Right ventricle myocardium inferior (tissue), 1 donor: ENCODE results near the gene LIPC. TPM values are rescaled to one million over a fixed set of nuclear protein-coding genes. Genes with fewer than 3 reads are reported as not detected.

Experiments
- ATAC-seq: fragments of 200-7000 bp; cut with Tn5 transposase; one replicate; pipeline ENCODE4 v1.9.1; 2020; ENCODE audit warnings: mild to moderate bottlenecking, moderate library complexity
- DNase-seq: peaks from one replicate; pipeline ENCODE4 v3.0.0; 2021; ENCODE audit errors: missing footprints
- intact Hi-C: fragments of 100-400 bp; cut with DNase I; formaldehyde crosslinking; loops from one replicate; pipeline ENCODE4 v1.11.0; 2022
- total RNA-seq: library from RNA; stranded (reverse); fragmentation: NEBNext Ultra II Directional; extraction: Animal tissue kit (Norgen Biotek cat#: 25700); gene quantifications from one replicate; pipeline ENCODE4 v1.2.1, GENCODE V29; 2021
- donor health status: DM: no; HTN: yes; CAD: no; lungs with severe emphysema.

The LIPC gene
- total RNA-seq, 1 donor from 2014 or later = 0.70 TPM

DNA sequence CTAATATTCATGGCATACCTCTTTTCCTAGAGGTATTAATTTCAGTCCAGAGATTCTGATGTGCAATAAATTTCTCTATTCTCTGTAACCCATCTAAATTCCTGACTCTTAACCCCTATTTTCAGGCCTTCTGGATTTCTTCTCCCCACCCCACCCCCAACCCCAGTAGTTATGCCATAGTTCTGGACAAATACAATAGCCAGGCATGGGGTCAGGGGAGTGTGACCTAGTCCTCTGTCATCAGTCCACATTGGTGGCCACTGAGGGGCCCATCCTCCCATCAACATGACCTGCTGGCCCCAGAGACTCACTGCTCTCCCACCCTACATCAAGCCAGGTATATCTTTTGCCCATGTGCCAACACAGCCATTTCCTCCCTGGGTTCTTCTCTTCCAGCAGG, 3.8 kb upstream of the LIPC start:
- DNase-seq = no peak
- no peak for ATAC-seq
- intact Hi-C loops = no loop called here

DNA sequence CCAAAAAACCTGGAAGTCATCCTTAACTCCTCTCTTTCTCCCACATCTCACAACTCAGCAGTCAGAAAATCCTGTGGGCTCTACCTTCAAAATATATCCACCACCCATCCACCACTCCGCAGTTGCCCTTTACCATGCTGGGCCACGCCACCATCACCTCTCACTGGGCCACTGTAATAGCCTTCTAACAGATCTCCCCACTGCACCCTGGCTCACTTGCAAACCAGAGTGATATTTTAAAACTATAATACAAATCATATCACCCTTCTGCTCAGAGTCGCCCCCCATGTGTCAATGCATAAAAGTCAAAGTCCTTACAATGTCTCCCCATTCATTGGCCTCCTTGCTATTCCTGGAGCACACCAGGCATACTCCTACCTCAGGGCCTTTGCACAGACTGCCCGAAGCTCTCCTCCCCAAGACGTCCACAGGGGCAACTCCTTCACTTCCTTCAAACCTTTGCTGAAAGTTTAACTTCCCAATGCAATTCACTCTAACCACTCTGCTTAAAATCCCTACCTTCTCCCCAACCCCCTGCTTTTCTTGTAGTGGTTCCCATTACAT, 1.5 kb upstream of the LIPC start:
- intact Hi-C loops = no loop called here
- DNase-seq (no peak), ATAC-seq (no peak)

DNA sequence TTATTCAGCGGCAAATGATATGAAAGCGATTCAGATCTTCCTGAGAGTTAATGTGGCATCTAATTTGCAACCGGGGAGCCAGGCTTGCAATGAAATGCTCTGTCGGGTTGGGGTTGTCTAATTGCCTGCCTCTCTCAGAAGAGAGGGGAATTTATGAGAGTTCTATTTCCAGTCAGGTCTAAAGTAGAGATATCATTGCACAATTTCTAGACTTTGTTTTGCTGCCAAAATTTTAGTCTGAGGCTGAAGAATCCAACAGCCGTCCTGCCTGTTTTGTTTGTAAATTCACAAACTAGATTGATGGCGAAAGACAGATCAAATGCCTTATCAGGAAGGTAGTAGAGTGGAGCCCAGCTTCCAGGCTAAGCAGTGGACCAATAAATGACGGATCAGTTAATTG, 610 bp downstream of the LIPC start:
- DNase-seq = no peak
- intact Hi-C loops = no loop called here
- ATAC-seq = peak; percentile 45

DNA sequence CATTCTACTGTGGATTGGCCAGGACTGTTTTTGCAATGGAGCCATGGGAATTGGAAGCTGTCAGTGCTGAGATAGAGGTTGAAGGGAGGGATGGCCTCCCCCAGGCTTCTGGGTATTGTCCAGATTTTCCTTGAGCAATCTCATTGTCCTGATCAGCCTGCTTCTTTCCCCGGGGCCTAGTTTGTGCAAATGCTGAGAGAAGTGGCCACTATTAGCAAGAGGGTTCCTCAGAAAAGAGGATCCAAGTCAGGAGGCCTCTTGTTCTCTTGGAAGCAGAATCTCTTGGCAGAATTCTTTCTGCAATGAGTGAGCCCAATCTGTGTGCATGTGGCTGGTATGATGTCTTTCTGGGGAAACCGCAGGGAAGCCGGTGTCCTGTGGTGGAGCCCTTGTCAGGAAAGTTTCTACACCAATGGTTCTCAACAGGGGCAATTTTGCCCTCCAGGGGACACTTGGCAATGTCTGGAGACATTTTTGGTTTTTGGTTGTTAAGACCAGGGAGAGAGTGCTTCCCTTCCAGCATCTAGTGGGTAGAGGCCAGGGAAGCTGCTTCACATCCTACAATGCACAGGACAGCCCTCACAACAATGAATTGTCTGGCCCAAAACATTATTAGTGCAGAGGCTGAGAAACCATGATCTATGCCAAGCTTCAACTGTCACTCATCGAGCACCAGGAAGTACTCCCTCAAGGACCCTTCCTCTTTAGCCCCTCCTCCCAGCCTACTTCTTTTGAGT, 2.0 kb downstream of the LIPC start:
- intact Hi-C loops = no loop called here
- ATAC-seq = peak; percentile 68
- DNase-seq = no peak

DNA sequence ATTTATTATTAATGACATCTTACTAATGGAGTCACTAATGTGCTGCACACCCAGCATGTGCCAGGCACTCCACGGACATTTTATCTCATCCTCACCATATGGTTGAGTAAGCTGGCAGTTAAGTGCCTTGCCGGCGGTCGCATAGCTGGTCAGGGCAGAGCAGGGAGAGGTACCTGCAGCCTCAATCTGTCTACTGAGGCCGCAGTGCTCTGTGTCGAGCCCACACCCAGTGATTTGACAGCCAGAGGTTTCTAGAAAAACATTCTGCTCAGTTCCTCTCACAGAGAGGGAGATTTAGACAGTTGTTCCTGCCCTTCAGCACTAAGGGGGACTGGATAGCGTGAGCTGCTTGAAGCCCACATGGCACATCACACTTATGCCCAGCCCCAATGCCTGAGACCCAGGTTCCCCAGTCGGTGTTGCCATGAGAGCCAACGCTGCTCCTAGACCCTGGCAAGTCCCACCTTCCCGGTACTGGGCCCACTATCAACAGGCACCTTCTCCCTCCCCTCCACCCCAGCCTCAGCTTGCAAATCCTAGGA, 2.6 kb downstream of the LIPC start:
- intact Hi-C loops = no loop called here
- DNase-seq = no peak
- ATAC-seq = no peak

DNA sequence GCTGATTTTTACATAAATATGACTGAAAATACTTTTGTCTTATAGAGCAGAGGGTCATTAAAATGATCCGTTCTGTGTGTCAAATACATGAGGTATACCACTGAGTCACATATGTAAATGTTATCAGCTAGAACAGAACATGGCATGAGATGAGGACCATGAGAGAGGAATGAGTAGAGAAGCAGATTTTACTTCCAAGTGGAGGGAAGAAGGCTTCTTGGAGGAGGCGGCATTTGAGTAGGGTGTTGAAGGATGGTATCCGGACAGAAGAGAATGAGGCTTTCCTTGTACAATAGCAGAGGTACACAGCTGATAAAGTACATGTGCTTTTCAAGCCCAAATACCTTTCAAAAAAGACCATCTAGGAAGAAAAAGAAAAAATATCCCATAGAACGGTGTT, 4.8 kb downstream of the LIPC start:
- ATAC-seq = no peak

DNA sequence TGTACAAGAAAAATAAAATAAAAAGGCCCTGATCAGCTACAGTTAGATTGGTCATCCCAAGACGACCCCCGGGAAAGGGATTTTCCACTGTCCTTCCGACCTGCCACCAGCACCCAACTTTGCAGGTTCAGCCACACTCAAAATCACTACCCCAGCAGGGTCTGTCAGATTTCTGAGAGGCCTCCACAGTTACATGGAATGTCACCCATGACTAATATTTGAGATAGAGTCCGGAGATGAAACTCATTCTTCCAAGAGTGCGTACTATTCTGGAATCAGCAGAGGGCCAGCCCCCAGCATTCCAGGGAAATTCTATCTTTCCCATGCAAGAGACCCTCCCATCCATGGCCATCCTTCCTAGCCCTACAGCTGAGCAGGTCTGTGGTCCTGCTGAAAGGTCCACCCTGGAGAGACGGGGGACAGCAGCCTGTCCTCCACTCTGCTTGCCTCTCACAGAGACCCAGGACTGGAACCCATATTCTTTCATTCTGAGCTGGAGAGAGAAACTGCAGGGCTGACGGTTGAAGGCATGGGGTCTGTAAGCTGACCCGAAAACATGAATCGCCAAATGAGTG, 5.8 kb downstream of the LIPC start:
- DNase-seq = no peak
- intact Hi-C loops = no loop called here
- no peak for ATAC-seq

More for the DNA sequence above, 4.8 kb downstream of the LIPC start:
- no peak for DNase-seq
- intact Hi-C loops = no loop called here

DNA sequence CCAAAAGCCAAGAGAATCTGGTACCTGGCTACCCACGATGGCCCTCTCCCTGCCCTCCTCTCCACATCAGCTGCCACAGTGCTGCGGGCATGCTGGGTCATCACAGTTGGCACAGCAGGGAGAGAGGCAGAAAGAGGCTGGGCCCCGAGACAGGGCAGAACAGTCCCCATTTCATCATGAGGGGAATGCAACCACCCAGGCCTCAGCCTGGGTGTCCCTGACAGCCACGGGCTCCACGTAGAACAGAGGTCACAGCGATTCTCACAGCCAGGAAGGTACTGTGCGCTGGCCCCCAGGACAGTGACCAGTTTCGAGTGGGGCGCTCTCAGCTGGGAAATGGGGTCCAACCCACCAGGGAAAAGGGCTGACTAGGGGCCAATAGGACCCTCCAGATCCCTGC, 6.3 kb downstream of the LIPC start:
- ATAC-seq (no peak), DNase-seq (no peak)
- intact Hi-C loops = no loop called here

DNA sequence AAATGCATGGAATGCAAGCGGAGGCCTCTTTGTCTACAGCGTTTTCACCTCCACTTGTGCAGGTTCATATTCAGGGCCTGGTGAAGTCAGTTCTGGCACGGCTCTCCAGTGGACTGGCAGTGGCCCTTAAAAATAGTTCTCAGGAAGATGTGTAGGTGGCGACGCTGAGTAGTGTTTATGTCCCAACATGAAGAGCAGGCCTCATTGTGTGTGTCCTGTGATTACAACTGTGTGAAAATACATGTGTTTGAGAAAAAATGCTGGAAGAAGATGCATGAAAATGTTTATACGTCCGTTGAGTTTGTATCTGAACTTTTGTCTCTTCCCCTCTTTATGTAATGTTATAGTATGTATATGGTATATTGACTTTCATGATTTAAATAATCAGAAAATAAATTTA, 7.2 kb downstream of the LIPC start:
- ATAC-seq (peak; percentile 60), DNase-seq (no peak)
- intact Hi-C loops = no loop called here

DNA sequence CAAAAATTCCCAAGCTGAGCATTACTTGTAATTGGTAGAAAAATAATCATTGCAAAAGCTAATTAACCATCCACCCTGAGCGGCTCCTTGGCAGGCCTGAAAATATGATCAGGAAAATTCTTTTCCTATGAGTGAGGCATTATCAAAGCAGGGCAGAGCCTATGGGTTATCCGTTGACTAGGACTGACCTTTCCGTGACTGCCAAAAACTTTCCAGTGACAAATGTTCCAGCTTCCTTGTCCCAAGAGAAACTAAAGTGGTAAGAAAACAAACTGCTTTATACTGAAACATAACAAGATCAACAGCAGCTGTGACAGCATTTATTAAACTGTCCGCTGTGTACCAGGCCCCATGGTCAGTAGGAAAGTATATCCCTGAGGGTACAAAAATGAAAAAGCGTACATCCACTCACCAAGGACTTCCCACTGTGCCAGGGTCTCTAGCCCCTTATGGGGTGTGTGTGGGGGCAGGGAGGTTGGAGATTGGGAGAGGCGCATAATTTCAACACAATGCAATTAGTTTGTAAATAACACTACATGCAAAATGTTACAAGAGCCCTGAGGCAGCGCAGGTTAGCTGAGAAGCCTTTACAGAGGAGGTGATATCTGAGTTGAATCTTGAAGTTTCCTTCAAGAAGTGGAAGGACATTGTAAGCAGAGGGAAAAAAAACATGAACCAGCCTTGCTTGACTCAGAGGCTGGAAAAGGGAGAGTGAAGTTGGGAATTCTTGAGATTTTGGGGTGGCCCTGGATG, 8.5 kb downstream of the LIPC start:
- intact Hi-C loops = loop anchor here (2.0 to 5.0 kb wide), 4 partner anchors 47 to 307 kb away; partner anchors contain the start of gene ADAM10
- peak; percentile 85 for ATAC-seq
- DNase-seq = no peak

DNA sequence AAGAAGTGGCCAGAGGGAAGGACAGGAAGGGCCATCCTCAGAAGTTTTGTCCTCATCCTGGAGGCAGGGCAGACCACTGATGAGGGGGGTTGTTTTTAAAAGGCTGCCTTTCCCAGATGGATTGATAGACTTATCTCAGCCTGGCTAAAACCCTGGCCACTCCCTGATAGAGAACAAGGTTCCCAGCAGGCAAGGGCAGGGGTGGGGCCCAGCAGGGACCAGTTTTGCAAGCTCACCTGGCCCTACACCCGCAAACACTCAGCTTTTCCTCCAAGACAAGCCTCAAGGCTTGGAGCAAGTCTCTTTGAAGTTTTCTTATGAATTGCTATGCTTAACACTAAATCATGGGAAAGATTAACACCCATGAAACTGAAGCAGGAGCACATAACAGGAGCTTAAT, 9.1 kb downstream of the LIPC start:
- intact Hi-C loops = loop anchor here (2.0 to 5.0 kb wide), 4 partner anchors 46 to 306 kb away; partner anchors contain the start of gene ADAM10
- DNase-seq (no peak), ATAC-seq (no peak)

DNA sequence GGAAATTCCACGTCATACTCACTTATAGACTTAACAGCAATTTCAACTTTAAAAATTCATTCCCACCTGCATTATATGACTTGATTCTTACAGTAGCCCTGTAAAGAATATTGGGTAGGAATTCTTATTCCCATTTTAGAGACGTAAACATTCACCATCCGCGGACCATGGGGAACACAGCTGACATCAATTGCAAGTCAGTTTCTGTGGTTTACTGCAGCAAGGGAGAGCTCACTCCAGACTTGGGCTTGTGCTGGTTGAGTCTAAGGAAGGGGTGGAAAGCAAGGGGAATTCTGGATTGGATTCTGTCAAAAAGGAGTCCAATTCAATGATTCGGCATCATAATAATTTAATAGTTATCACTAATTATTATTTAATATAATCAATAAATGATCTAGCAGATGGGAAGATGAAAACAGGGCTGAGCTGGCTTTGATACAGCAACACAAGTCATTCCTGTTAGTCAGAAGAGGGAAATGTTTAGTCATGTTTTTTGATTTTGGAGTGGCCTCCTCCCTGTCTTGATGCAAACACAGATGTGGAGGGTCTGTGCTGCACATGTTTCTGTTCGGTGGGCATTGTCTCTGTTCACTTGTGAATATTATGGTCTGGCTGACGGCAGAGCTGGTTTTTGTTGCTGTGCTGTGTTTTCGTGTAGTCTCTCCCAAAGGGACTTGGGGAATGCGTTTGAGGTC, 9.7 kb downstream of the LIPC start:
- DNase-seq (no peak), ATAC-seq (no peak)
- intact Hi-C loops = loop anchor here (2.0 to 5.0 kb wide), 4 partner anchors 46 to 306 kb away; partner anchors contain the start of gene ADAM10

DNA sequence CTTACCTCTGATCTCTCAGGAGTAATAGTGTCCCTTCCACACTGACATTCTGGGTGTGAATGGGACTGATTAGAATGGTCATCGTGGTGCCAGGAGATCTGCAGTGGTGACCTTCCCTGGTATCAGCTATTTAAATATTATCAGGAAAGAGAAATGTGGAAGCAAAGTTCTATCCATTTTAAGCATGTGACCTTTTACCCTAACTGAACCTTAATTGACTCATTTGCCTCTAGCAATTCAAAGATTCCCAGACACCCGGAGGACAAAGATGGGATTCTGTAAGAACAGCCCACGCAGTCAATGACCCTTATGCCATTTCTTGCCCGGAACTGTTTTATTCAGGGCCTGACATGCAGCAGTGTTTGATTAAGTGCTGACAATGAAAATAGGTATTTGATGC, 10.3 kb downstream of the LIPC start:
- intact Hi-C loops = loop anchor here (5.0 kb wide), 3 partner anchors 45 to 305 kb away; partner anchors contain the start of gene ADAM10
- DNase-seq = no peak
- no peak for ATAC-seq

DNA sequence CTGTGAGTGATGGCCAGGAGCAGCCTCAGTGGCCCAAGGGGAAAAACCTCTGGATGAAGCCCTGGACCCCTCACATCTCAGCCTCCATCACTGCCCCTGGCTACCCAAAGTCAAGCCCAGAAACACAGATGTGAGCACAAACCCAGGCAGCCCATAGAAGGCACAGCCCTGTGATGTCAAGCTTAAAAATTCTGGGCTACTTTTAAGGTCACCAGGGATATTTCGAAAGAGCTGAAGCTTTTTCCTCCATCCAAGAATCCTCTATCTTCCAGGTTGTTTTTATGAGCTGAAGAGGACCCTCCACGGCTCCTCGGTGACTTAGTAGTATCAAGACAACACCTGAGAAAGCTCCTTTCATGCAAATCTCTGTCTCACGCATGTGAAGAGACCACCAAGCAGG, 11.5 kb downstream of the LIPC start:
- no peak for ATAC-seq
- DNase-seq = no peak
- intact Hi-C loops = loop anchor here (5.0 kb wide), 3 partner anchors 44 to 304 kb away; partner anchors contain the start of gene ADAM10

DNA sequence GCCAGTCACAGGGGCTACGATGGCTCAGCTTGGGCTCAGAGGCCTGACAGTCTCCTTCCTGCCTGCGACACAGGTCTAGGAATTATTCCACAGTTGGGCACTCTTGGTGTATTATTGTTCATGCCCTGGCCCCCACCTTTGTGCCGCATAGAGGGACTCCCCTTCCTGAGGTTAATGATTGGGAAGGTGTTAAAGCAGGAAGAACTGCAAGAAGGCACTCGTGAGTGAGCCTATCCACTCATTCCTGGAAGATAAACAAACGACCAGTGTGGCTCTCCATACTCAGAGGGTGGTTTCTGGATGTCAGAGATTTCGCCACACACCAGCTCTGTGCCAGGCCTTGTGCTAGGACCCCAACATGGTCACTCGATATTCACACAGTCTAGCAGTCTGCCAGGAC, 12.3 kb downstream of the LIPC start:
- intact Hi-C loops = loop anchor here (5.0 kb wide), 3 partner anchors 43 to 303 kb away; partner anchors contain the start of gene ADAM10
- ATAC-seq (no peak), DNase-seq (no peak)

DNA sequence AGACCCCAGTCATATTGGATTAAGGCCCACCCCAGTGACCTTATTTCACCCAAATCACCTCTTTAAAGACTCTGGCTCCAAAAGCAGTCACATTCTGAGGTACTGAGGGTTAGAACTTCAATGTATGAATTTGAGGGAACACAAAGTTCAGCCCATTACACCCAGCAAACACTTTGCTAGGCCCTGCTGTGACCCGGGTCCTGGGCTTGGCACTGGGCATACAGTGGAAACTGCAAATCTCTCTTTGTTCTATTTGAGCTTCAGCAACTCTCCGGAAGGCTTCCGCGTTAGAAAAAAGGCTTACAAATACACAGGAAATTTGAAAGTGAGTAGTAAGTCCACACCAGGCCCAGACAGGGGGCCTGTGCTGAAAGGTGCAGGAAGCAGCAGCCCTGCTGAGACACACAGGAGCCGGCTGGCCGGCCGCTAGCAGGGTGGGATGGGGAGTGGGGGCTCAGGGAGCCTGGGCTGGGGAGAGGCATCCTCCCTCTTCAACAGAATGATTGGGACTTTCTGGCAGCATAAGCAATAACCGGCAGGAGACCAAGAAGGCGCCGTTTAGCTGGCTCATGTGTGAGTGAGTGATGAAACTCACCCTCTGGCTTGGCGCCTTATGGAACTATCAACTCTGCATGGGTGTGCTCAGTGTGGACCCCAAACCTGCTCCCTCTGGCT, 13.0 kb downstream of the LIPC start:
- DNase-seq (no peak), ATAC-seq (no peak)
- intact Hi-C loops = loop anchor here (5.0 kb wide), 3 partner anchors 43 to 303 kb away; partner anchors contain the start of gene ADAM10

DNA sequence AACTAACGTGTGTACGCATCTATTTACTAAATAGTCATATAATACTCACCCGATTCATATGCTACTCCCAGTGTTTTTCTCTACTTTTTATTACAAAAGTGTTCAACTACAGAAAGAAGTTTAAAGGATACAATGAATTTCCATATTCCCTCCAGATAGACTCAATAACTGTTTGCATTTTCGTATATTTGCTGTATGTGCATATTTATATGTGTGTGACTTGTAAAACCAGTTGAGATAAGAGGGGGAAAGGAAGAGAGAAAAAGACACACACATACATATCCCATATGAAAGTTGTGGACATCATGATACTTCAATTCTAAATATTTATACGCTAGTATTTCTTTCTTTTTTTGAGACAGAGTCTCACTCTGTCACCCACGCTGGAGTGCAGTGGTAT, 14.1 kb downstream of the LIPC start:
- intact Hi-C loops = no loop called here
- DNase-seq (no peak), ATAC-seq (no peak)

DNA sequence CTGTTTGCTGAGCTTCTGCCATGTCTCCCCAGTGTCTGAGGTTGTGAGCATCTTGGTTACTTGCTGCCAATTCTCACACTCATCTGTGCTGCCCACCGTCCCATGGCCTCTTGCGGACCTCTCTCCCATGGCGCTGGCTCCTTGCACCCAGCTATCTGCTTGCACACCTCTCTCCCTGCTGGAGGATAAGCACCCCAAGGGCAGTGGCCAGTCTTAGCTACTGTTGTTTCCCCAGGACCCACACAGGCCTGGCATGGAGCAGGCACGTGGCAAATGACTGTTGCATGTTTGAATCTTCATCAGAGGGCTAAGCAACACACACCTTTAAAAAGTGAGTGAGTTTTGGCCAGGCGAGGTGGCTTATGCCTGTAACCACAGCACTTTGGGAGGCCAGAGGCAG, 14.7 kb downstream of the LIPC start:
- no peak for DNase-seq
- intact Hi-C loops = no loop called here
- no peak for ATAC-seq
